Breast epithelium (tissue), 4 donors: Measurements from ENCODE around the gene LAMA3. TPM values are rescaled to one million over a fixed set of nuclear protein-coding genes. Genes with fewer than 3 reads are reported as not detected.

Experiments
- DNase-seq, 2 donors: peaks; one replicate each; pipeline ENCODE4 v3.0.0-alpha.2; 2019; ENCODE audit warnings: low spot score in 2 of 2
- H3K27ac ChIP-seq, 2 donors: fragments of 200-600 bp; sonication (generic) in 1 of 2; one replicate each; pipeline ENCODE4 v1.5.1; 2016 to 2019; ENCODE audit warnings: mild to moderate bottlenecking in 1 of 2
- H3K27me3 ChIP-seq, 2 donors: fragments of 200-600 bp; sonication (generic) in 1 of 2; one replicate each; pipeline versions ENCODE4 v1.5.1 to v1.6.0; 2017 to 2019; ENCODE audit warnings: control low read depth in 1 of 2, mild to moderate bottlenecking in 1 of 2
- H3K36me3 ChIP-seq: fragments of 200-600 bp; one replicate; pipeline ENCODE4 v1.5.1; 2019
- H3K4me1 ChIP-seq, 2 donors: fragments of 200-600 bp; sonication (generic); one replicate each; pipeline ENCODE4 v1.5.1; 2016 to 2019; ENCODE audit warnings: control low read depth in 1 of 2
- H3K4me3 ChIP-seq, 3 donors: fragments of 200-600 bp; sonication (generic); 1 replicate in 2 of 3; 2 replicates in 1 of 3; pipeline ENCODE4 v1.5.1; 2016 to 2019; ENCODE audit warnings: mild to moderate bottlenecking in 3 of 3, moderate library complexity in 2 of 3
- H3K9me3 ChIP-seq, 2 donors: fragments of 200-600 bp; sonication (generic) in 1 of 2; one replicate each; pipeline ENCODE4 v1.5.1; 2016 to 2019; ENCODE audit warnings: control low read depth in 1 of 2
- POLR2A ChIP-seq: fragments of 450-650 bp; IDR thresholded peaks from one replicate; pipeline ENCODE4 v1.6.1; 2016; ENCODE audit warnings: antibody characterized with exemption, mild to moderate bottlenecking, moderate library complexity
- POLR2AphosphoS5 ChIP-seq, 3 donors: sonication (generic); formaldehyde crosslinking; IDR thresholded peaks; one replicate each; pipeline ENCODE4 v1.6.1; 2017; ENCODE audit warnings: antibody characterized with exemption in 3 of 3
- intact Hi-C: fragments of 100-400 bp; cut with DNase I; formaldehyde crosslinking; loops from one replicate; pipeline ENCODE4 v1.15.1; 2023; ENCODE audit warnings: low total_unique reads
- total RNA-seq, 3 donors: library from RNA; depleted of rRNA; stranded (reverse); fragments of >200 nt; gene quantifications; one replicate each; pipeline ENCODE4 v1.1.0, GENCODE V29; 2016
- TF ChIP-seq, protein P1 (sequence below), 3 donors: fragments of 450-650 bp; IDR thresholded peaks; one replicate each; pipeline ENCODE4 v1.5.1; 2016 to 2017; ENCODE audit warnings: antibody characterized with exemption in 3 of 3, mild to moderate bottlenecking in 3 of 3, moderate library complexity in 3 of 3

LAMA3 gene
- total RNA-seq, 3 donors from 2014 or later: 43.4 to 173 (median 127) TPM

DNA sequence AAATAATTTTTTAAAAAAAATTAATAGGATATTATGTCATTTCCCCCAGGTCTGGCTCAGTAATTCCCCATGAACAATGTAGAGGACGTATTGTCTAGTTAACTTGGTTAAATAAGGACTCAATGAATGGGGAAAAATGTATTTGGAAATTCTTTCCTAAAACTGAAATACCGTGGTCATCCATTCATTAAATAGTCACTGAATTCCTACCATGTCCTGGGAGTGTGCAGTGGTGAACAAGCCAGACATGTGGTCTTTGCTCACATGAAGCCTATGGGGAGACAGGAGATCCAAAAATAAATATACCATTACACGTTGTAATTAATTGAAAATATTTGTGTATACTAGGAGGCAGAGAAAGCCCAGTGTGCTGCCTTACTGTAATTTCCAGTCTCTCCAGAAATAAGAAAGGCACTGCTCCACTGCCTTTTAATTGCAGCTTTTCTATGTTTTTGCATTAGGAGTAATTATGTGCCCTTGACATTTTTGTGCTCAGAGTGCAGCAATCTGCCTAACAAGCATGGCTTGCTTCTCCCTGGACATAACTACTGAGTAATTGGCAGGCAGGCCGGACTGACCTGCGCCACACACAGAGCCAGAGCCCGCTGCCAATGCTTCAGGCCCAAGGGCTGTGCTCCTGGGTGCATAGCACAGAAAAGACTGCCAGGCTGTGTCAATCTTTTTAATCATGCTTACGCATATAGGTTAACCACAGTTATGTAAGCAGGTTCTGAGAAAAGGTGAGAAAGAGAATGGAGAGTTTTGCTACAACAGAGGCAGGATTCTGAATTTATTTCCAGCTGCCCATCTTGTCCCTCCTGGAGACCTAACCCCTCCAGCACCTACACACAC is 303.1 kb downstream of the LAMA3 start:
- DNase-seq: peak; percentile 60 to 79
- H3K4me3 ChIP-seq: no peak overlapping the region
- TF ChIP-seq POLR2A (no peak), POLR2AphosphoS5 (IDR thresholded peaks at IDR 0.05) (peak in 1 of 3 donors; percentile 28)
- TF ChIP-seq, protein P1, sequence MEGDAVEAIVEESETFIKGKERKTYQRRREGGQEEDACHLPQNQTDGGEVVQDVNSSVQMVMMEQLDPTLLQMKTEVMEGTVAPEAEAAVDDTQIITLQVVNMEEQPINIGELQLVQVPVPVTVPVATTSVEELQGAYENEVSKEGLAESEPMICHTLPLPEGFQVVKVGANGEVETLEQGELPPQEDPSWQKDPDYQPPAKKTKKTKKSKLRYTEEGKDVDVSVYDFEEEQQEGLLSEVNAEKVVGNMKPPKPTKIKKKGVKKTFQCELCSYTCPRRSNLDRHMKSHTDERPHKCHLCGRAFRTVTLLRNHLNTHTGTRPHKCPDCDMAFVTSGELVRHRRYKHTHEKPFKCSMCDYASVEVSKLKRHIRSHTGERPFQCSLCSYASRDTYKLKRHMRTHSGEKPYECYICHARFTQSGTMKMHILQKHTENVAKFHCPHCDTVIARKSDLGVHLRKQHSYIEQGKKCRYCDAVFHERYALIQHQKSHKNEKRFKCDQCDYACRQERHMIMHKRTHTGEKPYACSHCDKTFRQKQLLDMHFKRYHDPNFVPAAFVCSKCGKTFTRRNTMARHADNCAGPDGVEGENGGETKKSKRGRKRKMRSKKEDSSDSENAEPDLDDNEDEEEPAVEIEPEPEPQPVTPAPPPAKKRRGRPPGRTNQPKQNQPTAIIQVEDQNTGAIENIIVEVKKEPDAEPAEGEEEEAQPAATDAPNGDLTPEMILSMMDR (IDR thresholded peaks at IDR 0.05): no peak
- intact Hi-C loops: no loop called here
- H3K4me1 ChIP-seq: peaks cover 0 to 4% of the 10 kb centered on the region in 2 donors
- no peaks in the 10 kb centered on the region for H3K36me3 ChIP-seq
- no peaks in the 10 kb centered on the region for H3K27me3 ChIP-seq
- H3K9me3 ChIP-seq: no peaks in the 10 kb centered on the region
- H3K27ac ChIP-seq: no peak overlapping the region

DNA sequence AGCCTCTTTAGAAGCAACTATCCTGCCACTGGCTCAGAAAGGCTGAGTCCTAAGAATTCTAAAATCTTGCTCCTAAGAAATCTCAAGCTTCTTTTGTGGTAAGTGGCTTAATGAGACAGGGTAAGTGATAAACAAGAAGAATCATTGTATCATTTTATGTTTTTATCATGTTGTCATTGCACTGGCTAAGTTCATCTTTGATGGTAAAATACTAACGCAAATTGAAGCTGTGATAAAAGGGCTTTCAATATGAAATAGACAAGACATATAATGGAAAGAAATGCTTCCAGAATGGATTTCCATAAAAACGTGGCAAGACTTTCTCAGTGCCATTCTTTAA is 303.7 kb downstream of the LAMA3 start:
- Histone ChIP-seq H3K9me3 (no peaks in the 10 kb centered on the region), H3K4me3 (no peak overlapping the region), H3K27ac (no peak overlapping the region), H3K27me3 (no peaks in the 10 kb centered on the region), H3K4me1 (peaks cover 0 to 4% of the 10 kb centered on the region in 2 donors), H3K36me3 (no peaks in the 10 kb centered on the region)
- DNase-seq: no peak
- TF ChIP-seq POLR2A (no peak), POLR2AphosphoS5 (IDR thresholded peaks at IDR 0.05) (no peak)
- TF ChIP-seq, protein P1 (IDR thresholded peaks at IDR 0.05): no peak
- intact Hi-C loops: no loop called here

DNA sequence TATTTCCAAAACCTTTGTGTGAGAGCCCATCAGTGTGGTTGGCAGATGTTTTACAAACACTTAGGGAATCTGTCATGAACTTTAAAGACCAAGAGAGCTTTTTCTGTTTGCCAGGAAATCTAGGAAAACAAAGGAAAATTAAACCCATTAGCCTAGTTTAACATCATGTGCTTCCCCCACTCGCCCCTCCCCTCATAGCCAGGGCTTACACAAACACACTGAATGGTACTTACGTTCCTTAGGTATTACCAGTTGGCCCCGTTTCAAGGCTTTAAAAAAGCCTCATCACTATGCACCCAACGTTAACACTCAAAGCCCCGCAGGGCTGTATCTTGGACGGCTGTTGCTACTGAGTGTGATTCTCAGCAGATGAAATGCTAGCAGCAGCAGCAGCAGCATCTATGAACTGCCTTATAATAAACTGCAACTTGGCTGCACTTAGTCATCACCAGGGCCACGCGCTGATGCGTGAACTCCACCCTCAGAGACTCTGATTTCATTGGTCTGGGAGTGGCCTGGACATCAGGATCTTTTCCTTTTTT is 305.2 kb downstream of the LAMA3 start:
- H3K27me3 ChIP-seq: no peaks in the 10 kb centered on the region
- H3K9me3 ChIP-seq: no peaks in the 10 kb centered on the region
- peaks cover 0 to 4% of the 10 kb centered on the region in 2 donors for H3K4me1 ChIP-seq
- DNase-seq: peak in 1 of 2 donors; percentile 36
- no peaks in the 10 kb centered on the region for H3K36me3 ChIP-seq
- intact Hi-C loops: no loop called here
- TF ChIP-seq, protein P1 (IDR thresholded peaks at IDR 0.05): no peak
- peak in 1 of 3 donors; percentile 46 for TF ChIP-seq POLR2AphosphoS5 (IDR thresholded peaks at IDR 0.05)
- H3K4me3 ChIP-seq: peak overlapping the region in 1 of 3 donors; percentile 19
- peak overlapping the region; percentile 27 to 43 for H3K27ac ChIP-seq

DNA sequence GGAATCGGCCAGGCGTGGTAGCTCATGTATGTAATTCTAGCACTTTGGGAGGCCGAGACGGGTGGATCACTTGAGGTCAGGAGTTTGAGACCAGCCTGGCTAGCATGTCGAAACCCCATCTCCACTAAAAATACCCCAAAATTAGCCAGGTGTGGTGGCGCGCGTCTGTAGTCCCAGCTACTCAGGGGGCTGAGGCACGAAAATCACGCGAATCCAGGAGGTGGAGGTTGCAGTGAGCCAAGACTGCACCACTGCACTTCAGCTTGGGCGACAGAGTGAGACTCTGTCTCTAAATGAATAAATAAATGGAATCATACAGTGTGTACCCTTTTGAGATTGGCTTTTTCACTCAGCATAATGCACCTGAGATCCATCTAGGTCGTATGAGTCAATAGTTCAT is 305.9 kb downstream of the LAMA3 start:
- Histone ChIP-seq H3K4me1 (peaks cover 0 to 4% of the 10 kb centered on the region in 2 donors), H3K36me3 (no peaks in the 10 kb centered on the region), H3K27ac (peak overlapping the region in 1 of 2 donors; percentile 43), H3K27me3 (no peaks in the 10 kb centered on the region), H3K9me3 (no peaks in the 10 kb centered on the region), H3K4me3 (no peak overlapping the region)
- intact Hi-C loops: no loop called here
- TF ChIP-seq, protein P1 (IDR thresholded peaks at IDR 0.05): no peak
- TF ChIP-seq POLR2A (no peak), POLR2AphosphoS5 (IDR thresholded peaks at IDR 0.05) (no peak)
- DNase-seq: no peak

DNA sequence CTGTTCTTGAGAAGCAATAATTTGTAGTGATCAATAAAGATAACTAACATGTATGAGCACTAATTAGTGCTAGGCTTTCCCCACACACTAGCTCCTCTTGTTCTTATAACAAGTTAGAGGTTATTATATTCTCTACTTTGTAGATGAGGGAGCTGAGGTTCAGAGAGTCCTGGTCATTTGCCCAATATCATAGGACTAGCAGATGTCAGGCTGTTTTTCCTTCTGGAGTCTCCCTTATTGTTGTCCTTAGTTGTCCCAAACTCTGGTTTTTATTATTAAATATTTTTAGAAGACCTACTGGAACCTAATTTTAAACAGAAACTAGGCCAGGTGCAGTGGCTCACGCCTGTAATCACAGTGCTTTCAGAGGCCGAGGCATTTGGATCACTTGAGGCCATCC is 308.8 kb downstream of the LAMA3 start:
- Histone ChIP-seq H3K9me3 (no peaks in the 10 kb centered on the region), H3K4me3 (no peak overlapping the region), H3K27ac (peak overlapping the region; percentile 53 to 85), H3K4me1 (peaks cover 0 to 4% of the 10 kb centered on the region in 2 donors), H3K27me3 (no peaks in the 10 kb centered on the region), H3K36me3 (no peaks in the 10 kb centered on the region)
- DNase-seq: no peak
- intact Hi-C loops: no loop called here
- TF ChIP-seq POLR2A (no peak), POLR2AphosphoS5 (IDR thresholded peaks at IDR 0.05) (no peak)
- TF ChIP-seq, protein P1 (IDR thresholded peaks at IDR 0.05): no peak
